SH-SY5Y (cell line): Measurements from ENCODE around the gene MEN1.

ENCODE experiments used
- GATA2 ChIP-seq: IDR thresholded peaks from 2 replicates; pipeline ENCODE4 v1.6.1; 2011; ENCODE audit warnings: mild to moderate bottlenecking, low read depth, low read length
- GATA3 ChIP-seq: IDR thresholded peaks from 2 replicates; pipeline ENCODE4 v1.6.1; 2011; ENCODE audit warnings: low read depth, mild to moderate bottlenecking, low read length, moderate library complexity

MEN1 gene

GRCh38 chr11:64810271-64810890, at the start of gene MEN1:
TSS of gene MEN1 (minus strand) at chr11:64810551. CDS start at chr11:64810109, 442 bp downstream.
- no peak for TF ChIP-seq GATA2
- TF ChIP-seq GATA3: no peak

- TF ChIP-seq GATA3 (no peak), GATA2 (no peak)
Measured at GRCh38 chr11:64859542-64860414, 49.4 kb upstream of the MEN1 start.

GRCh38 chr11:64858467-64859263, 48.3 kb upstream of the MEN1 start:
- TF ChIP-seq GATA3: no peak

GRCh38 chr11:64857485-64857884, 47.1 kb upstream of the MEN1 start:
- no peak for TF ChIP-seq GATA2
- TF ChIP-seq GATA3: no peak

GRCh38 chr11:64856382-64857227, 46.3 kb upstream of the MEN1 start:
- TF ChIP-seq GATA3 (no peak), GATA2 (no peak)

- TF ChIP-seq GATA2: no peak
- TF ChIP-seq GATA3: no peak
Measured at GRCh38 chr11:64855596-64856304, 45.4 kb upstream of the MEN1 start.

- no peak for TF ChIP-seq GATA2
- no peak for TF ChIP-seq GATA3
Measured at GRCh38 chr11:64854534-64855502, 44.5 kb upstream of the MEN1 start.

GRCh38 chr11:64854157-64854533, 43.8 kb upstream of the MEN1 start:
- TF ChIP-seq GATA3: no peak
- TF ChIP-seq GATA2: no peak

- TF ChIP-seq GATA2 (no peak), GATA3 (no peak)
Measured at GRCh38 chr11:64853709-64854108, 43.4 kb upstream of the MEN1 start.

- no peak for TF ChIP-seq GATA3
Measured at GRCh38 chr11:64852804-64853509, 42.6 kb upstream of the MEN1 start.

- TF ChIP-seq GATA3: no peak
- no peak for TF ChIP-seq GATA2
Measured at GRCh38 chr11:64851831-64852351, 41.5 kb upstream of the MEN1 start.
